HEK293T (cell line): ENCODE measurements around the gene PCDHGB6.

Experiments
- BHLHE40 ChIP-seq: fragments of 450-650 bp; IDR thresholded peaks from 2 replicates; pipeline ENCODE4 v1.6.1; 2016; ENCODE audit warnings: mild to moderate bottlenecking, moderate library complexity, borderline replicate concordance
- FOXM1 ChIP-seq: fragments of 450-650 bp; IDR thresholded peaks from 2 replicates; pipeline ENCODE4 v1.6.1; 2017; ENCODE audit warnings: mild to moderate bottlenecking, borderline replicate concordance
- L3MBTL2 ChIP-seq: fragments of 450-650 bp; conservative IDR thresholded peaks from 2 replicates; pipeline ENCODE4 v1.6.1; 2016; ENCODE audit warnings: mild to moderate bottlenecking
- PKNOX1 ChIP-seq: fragments of 450-650 bp; IDR thresholded peaks from 2 replicates; pipeline ENCODE4 v1.6.1; 2016
- SP1 ChIP-seq: fragments of 450-650 bp; IDR thresholded peaks from 2 replicates; pipeline ENCODE4 v1.6.1; 2017
- SUZ12 ChIP-seq: fragments of 450-650 bp; IDR thresholded peaks from 2 replicates; pipeline ENCODE4 v1.6.1; 2016; ENCODE audit warnings: mild to moderate bottlenecking

DNA sequence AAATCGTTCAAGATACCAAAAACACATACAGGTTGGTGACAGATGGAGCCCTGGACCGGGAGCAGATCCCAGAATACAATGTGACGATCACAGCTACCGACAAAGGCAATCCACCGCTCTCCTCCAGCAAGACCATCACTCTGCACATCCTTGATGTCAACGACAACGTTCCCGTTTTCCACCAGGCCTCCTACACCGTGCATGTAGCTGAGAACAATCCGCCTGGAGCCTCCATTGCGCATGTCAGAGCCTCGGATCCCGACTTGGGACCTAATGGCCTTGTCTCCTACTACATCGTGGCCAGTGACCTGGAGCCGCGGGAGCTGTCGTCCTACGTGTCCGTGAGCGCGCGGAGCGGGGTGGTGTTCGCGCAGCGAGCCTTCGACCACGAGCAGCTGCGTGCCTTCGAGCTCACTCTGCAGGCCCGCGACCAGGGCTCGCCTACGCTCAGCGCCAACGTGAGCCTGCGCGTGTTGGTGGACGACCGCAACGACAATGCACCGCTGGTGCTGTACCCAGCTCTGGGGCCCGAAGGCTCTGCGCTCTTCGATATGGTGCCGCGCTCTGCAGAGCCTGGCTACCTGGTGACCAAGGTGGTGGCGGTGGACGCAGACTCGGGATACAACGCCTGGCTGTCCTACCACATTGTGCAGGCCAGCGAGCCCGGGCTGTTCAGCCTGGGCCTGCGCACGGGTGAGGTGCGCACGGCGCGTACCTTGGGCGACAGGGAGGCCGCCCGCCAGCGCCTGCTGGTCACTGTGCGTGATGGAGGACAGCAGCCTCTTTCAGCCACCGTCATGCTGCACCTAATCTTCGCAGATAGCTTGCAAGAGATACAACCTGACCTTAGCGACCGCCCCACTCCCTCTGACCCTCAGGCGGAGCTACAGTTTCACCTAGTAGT, 36.0 kb upstream of the PCDHGB6 start:
- TF ChIP-seq FOXM1, result no peak
- no peak for TF ChIP-seq SP1
- no peak for TF ChIP-seq L3MBTL2
- no peak for TF ChIP-seq PKNOX1
- no peak for TF ChIP-seq SUZ12
- TF ChIP-seq BHLHE40, result no peak
